ENCODE data around the gene ANKS1B.

Gene ANKS1B

DNA sequence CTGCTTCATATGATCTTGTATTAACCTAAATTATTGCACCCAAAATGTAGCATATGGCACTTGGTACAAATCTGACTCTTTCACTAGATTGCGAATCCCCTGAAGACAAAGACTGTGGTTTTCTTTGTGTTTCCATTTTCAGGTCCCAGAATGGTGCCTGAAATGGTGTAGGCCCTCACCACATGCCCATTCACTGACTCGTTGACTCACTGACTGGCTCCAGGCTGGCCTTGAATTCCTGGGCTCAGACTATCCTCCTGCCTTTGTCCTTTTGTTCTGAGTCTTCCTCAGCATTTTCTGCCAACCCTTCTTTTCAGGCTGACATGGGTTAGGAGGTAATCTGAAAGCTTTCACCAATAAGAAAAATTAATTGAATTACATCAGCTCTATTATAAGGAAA, 705.8 kb downstream of the ANKS1B start:
- Histone ChIP-seq H3K9me3 (ENCODE audit: control insufficient read depth, insufficient read depth, low read depth, low read length) (no peaks in the 10 kb centered on the region), H3K36me3 (ENCODE audit: control insufficient read depth in 2 of 2, insufficient read depth in 1 of 2, low read length in 2 of 2) (no peaks in the 10 kb centered on the region), H3K4me1 (ENCODE audit: control insufficient read depth, insufficient read depth, low read length) (no peaks in the 10 kb centered on the region), H3K27ac (ENCODE audit: extremely low read depth, low read depth, low read length) (no peak overlapping the region), H3K4me3 (ENCODE audit: low read depth, low read length) (no peak overlapping the region)
- ChIA-PET CTCF (interaction anchor here (0.7 kb wide), 1 partner anchor 94 kb away, joined by 3 read pairs; no protein-coding TSS in a partner anchor), POLR2A (no interaction called here)
- TF ChIP-seq ZNF133 (tag by site-specific recombination; IDR thresholded peaks at IDR 0.05) = no peak
- no peak for TF ChIP-seq TRIM28 (IDR thresholded peaks at IDR 0.05; ENCODE audit: borderline replicate concordance, low read length)
- TF ChIP-seq, protein P1, sequence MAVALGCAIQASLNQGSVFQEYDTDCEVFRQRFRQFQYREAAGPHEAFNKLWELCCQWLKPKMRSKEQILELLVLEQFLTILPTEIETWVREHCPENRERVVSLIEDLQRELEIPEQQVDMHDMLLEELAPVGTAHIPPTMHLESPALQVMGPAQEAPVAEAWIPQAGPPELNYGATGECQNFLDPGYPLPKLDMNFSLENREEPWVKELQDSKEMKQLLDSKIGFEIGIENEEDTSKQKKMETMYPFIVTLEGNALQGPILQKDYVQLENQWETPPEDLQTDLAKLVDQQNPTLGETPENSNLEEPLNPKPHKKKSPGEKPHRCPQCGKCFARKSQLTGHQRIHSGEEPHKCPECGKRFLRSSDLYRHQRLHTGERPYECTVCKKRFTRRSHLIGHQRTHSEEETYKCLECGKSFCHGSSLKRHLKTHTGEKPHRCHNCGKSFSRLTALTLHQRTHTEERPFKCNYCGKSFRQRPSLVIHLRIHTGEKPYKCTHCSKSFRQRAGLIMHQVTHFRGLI (tag by site-specific recombination; IDR thresholded peaks at IDR 0.05) = no peak
- TF ChIP-seq ZNF791 (tag by site-specific recombination; IDR thresholded peaks at IDR 0.05) = no peak
- TF ChIP-seq ZNF654 (tag by site-specific recombination; IDR thresholded peaks at IDR 0.05; ENCODE audit: low read depth) = no peak
- TF ChIP-seq, protein P2, sequence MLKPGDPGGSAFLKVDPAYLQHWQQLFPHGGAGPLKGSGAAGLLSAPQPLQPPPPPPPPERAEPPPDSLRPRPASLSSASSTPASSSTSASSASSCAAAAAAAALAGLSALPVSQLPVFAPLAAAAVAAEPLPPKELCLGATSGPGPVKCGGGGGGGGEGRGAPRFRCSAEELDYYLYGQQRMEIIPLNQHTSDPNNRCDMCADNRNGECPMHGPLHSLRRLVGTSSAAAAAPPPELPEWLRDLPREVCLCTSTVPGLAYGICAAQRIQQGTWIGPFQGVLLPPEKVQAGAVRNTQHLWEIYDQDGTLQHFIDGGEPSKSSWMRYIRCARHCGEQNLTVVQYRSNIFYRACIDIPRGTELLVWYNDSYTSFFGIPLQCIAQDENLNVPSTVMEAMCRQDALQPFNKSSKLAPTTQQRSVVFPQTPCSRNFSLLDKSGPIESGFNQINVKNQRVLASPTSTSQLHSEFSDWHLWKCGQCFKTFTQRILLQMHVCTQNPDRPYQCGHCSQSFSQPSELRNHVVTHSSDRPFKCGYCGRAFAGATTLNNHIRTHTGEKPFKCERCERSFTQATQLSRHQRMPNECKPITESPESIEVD (tag by site-specific recombination; IDR thresholded peaks at IDR 0.05) = no peak
- TF ChIP-seq PRDM10 (tag by site-specific recombination; IDR thresholded peaks at IDR 0.05) = no peak
- TF ChIP-seq ZNF266 (tag by site-specific recombination; IDR thresholded peaks at IDR 0.05; ENCODE audit: low read depth) = no peak
- TF ChIP-seq ZSCAN16 (tag by site-specific recombination; IDR thresholded peaks at IDR 0.05) = no peak
- no peak for TF ChIP-seq ZNF175 (tag by site-specific recombination; IDR thresholded peaks at IDR 0.05)
- no peak for TF ChIP-seq BCL11A (tag by site-specific recombination; IDR thresholded peaks at IDR 0.05; ENCODE audit: low read depth)
- TF ChIP-seq KLF8 (tag by site-specific recombination; IDR thresholded peaks at IDR 0.05) = no peak
- TF ChIP-seq ZNF624 (tag by site-specific recombination; IDR thresholded peaks at IDR 0.05) = no peak
- TF ChIP-seq ZNF530 (tag by site-specific recombination; IDR thresholded peaks at IDR 0.05; ENCODE audit: low read depth) = no peak
- TF ChIP-seq HIC1 (tag by site-specific recombination; IDR thresholded peaks at IDR 0.05) = no peak

DNA sequence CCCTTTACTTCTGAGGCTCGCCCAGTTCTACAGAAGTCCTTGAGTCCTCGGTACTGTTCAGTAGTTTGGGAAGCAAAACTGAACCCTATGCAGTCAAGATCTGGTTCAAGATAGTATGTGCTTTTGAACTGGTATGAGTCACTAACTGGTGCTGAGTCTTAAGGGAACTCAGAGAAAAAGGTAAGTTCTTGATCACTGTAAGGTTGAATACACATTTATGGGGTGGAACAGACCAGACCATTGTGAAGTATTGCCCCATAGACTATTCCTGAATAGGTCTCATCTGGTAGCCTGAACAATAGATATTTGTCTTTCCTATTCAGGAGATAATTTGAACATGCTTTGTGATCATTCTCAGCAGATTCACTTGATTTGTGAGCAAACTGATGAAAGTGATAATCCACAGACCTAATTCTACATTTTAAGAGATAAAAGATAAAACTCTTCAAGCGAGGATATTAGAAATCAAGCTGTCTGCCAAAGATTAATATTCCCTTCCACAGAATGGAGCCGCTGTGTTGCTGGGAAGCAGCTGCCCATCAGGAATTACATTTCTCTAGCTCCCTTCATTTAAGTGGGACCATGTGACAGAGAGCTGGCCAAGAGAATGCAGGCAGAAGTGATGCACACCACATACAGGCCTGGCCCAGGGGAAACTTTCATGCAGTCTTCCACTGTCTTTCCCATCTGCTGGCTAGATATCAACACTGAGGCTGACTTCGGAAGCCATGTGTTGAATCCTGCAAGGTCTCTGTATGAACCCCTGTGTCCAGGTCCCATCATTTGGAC, 707.0 kb downstream of the ANKS1B start:
- Histone ChIP-seq H3K27ac (ENCODE audit: extremely low read depth, low read depth, low read length) (no peak overlapping the region), H3K4me3 (ENCODE audit: low read depth, low read length) (no peak overlapping the region), H3K4me1 (ENCODE audit: control insufficient read depth, insufficient read depth, low read length) (no peaks in the 10 kb centered on the region), H3K36me3 (ENCODE audit: control insufficient read depth in 2 of 2, insufficient read depth in 1 of 2, low read length in 2 of 2) (no peaks in the 10 kb centered on the region), H3K9me3 (ENCODE audit: control insufficient read depth, insufficient read depth, low read depth, low read length) (no peaks in the 10 kb centered on the region)
- no peak for TF ChIP-seq ZNF391 (tag by site-specific recombination; IDR thresholded peaks at IDR 0.05; ENCODE audit: borderline replicate concordance, low read depth)
- no peak for TF ChIP-seq ZNF221 (tag by site-specific recombination; IDR thresholded peaks at IDR 0.05; ENCODE audit: borderline replicate concordance)
- TF ChIP-seq ZNF155 (tag by site-specific recombination; IDR thresholded peaks at IDR 0.05) = no peak
- TF ChIP-seq ZBTB48 (tag by site-specific recombination; IDR thresholded peaks at IDR 0.05) = no peak
- no peak for TF ChIP-seq ZNF140 (tag by site-specific recombination; IDR thresholded peaks at IDR 0.05)
- TF ChIP-seq ZNF555 (tag by site-specific recombination; conservative IDR thresholded peaks at IDR 0.05) = no peak
- TF ChIP-seq ZNF544 (tag by site-specific recombination; IDR thresholded peaks at IDR 0.05) = no peak
- no peak for TF ChIP-seq ZNF521 (tag by site-specific recombination; IDR thresholded peaks at IDR 0.05)
- no peak for TF ChIP-seq HOXA7 (CRISPR knock-in tag; IDR thresholded peaks at IDR 0.05; ENCODE audit: borderline replicate concordance)
- no peak for TF ChIP-seq ZNF426 (tag by site-specific recombination; IDR thresholded peaks at IDR 0.05)
- no peak for TF ChIP-seq ZNF664 (tag by site-specific recombination; IDR thresholded peaks at IDR 0.05)
- no peak for TF ChIP-seq ZNF335 (tag by site-specific recombination; conservative IDR thresholded peaks at IDR 0.05)
- CTCF ChIA-PET = no interaction called here
- POLR2A ChIA-PET = no interaction called here

Measured in HEK293 (cell line).